ENCODE measurements around the gene DIAPH3. TPM values are rescaled to one million over a fixed set of nuclear protein-coding genes. Genes with fewer than 3 reads are reported as not detected.
A peak's percentile ranks its signal among the peaks of the same experiment; 100 is the strongest.

Gene DIAPH3
- total RNA-seq, 4 donors from 2014 or later: 0.10 to 0.67 TPM; not detected in 2

DNA sequence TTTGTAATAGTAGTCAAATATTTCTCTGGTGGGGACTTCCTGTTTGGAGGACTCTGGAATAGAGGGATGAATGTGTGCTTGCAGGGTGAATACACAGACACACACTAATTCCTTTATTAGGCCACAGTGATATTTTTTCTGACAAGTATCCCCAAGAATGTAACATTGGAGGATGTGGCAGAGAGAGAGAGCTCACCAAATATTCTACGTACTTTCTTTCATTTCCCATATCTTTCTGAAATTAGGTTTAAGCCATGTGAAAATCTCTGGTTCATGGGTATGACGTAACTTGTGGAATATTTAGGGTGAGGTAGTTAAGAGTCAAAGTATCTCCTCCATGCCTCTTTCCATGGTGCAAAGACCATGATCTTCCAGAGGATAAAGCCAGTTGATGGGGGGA is 463.4 kb downstream of the DIAPH3 start:
- TF ChIP-seq, protein P1, sequence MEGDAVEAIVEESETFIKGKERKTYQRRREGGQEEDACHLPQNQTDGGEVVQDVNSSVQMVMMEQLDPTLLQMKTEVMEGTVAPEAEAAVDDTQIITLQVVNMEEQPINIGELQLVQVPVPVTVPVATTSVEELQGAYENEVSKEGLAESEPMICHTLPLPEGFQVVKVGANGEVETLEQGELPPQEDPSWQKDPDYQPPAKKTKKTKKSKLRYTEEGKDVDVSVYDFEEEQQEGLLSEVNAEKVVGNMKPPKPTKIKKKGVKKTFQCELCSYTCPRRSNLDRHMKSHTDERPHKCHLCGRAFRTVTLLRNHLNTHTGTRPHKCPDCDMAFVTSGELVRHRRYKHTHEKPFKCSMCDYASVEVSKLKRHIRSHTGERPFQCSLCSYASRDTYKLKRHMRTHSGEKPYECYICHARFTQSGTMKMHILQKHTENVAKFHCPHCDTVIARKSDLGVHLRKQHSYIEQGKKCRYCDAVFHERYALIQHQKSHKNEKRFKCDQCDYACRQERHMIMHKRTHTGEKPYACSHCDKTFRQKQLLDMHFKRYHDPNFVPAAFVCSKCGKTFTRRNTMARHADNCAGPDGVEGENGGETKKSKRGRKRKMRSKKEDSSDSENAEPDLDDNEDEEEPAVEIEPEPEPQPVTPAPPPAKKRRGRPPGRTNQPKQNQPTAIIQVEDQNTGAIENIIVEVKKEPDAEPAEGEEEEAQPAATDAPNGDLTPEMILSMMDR (IDR thresholded peaks at IDR 0.05): no peak
- no peak for TF ChIP-seq POLR2A (IDR thresholded peaks at IDR 0.05)
- no peak for DNase-seq
- H3K4me3 ChIP-seq (replicated peaks in 1 of 3): no peak overlapping the region
- no peaks in the 10 kb centered on the region for H3K4me1 ChIP-seq
- WGBS, 2 donors: 95 to 97% methylated on average over 2 of the region's 2 CpGs
- no peaks in the 10 kb centered on the region for H3K9me3 ChIP-seq
- H3K36me3 ChIP-seq: no peaks in the 10 kb centered on the region
- intact Hi-C loops (cut with DNase I): no loop called here
- H3K27ac ChIP-seq: no peak overlapping the region
- H3K27me3 ChIP-seq: no peaks in the 10 kb centered on the region

- 83 to 96% methylated on average over 1 of the region's 1 CpG for WGBS, 2 donors
- intact Hi-C loops (cut with DNase I): no loop called here
- DNase-seq: no peak
Measured at GRCh38 chr13:59696271-59696670, 467.5 kb downstream of the DIAPH3 start.

DNA sequence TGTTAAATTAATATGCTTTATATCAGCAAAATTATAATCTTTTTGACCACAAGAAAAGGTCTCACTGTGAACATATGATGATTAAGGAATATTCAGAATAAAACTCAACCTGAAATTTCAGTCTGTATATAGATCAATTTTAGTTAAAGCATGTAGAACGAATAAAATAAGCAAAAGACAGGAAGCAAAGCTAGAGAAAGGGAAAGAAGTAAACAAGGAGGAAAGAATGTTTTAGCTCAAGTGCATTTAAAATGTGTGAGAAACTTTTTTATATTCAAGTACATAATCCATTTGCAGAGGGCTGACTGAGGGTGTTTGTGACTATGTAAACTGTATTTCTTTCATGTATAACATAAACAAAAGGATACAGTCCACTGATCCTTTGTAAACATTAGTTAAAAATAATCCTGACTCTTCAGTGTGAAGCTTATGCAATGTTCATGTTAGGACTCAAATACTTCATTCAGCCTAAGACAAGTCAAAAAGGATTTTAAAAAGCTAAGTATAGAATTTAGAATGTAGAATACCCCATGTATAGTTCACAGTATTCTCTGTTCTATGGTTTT is 472.1 kb downstream of the DIAPH3 start:
- Histone ChIP-seq H3K4me3 (replicated peaks in 1 of 3) (no peak overlapping the region), H3K27me3 (no peaks in the 10 kb centered on the region), H3K27ac (peak overlapping the region in 1 of 3 donors; percentile 45), H3K4me1 (peaks cover 0 to 10% of the 10 kb centered on the region in 2 donors), H3K9me3 (no peaks in the 10 kb centered on the region), H3K36me3 (no peaks in the 10 kb centered on the region)
- 23 to 36% methylated on average over 1 of the region's 1 CpG for WGBS, 2 donors
- TF ChIP-seq POLR2A (IDR thresholded peaks at IDR 0.05): no peak
- TF ChIP-seq, protein P1 (IDR thresholded peaks at IDR 0.05): no peak
- DNase-seq: no peak
- intact Hi-C loops (cut with DNase I): no loop called here

More at GRCh38 chr13:59696271-59696670, 467.5 kb downstream of the DIAPH3 start:
- Histone ChIP-seq H3K36me3 (no peaks in the 10 kb centered on the region), H3K27ac (no peak overlapping the region), H3K4me3 (replicated peaks in 1 of 3) (no peak overlapping the region), H3K27me3 (no peaks in the 10 kb centered on the region), H3K4me1 (peaks cover 0 to 10% of the 10 kb centered on the region in 2 donors), H3K9me3 (no peaks in the 10 kb centered on the region)
- no peak for TF ChIP-seq POLR2A (IDR thresholded peaks at IDR 0.05)
- TF ChIP-seq, protein P1 (IDR thresholded peaks at IDR 0.05): no peak

GRCh38 chr13:59690857-59691500 is 472.7 kb downstream of the DIAPH3 start:
- Histone ChIP-seq H3K27ac (peak overlapping the region in 1 of 3 donors; percentile 45), H3K9me3 (no peaks in the 10 kb centered on the region), H3K36me3 (no peaks in the 10 kb centered on the region), H3K4me1 (peaks cover 0 to 10% of the 10 kb centered on the region in 2 donors), H3K4me3 (replicated peaks in 1 of 3) (no peak overlapping the region), H3K27me3 (no peaks in the 10 kb centered on the region)
- TF ChIP-seq POLR2A (IDR thresholded peaks at IDR 0.05): no peak
- TF ChIP-seq, protein P1 (IDR thresholded peaks at IDR 0.05): no peak
- 96 to 98% methylated on average over 1 of the region's 1 CpG for WGBS, 2 donors
- DNase-seq: no peak
- intact Hi-C loops (cut with DNase I): no loop called here

DNA sequence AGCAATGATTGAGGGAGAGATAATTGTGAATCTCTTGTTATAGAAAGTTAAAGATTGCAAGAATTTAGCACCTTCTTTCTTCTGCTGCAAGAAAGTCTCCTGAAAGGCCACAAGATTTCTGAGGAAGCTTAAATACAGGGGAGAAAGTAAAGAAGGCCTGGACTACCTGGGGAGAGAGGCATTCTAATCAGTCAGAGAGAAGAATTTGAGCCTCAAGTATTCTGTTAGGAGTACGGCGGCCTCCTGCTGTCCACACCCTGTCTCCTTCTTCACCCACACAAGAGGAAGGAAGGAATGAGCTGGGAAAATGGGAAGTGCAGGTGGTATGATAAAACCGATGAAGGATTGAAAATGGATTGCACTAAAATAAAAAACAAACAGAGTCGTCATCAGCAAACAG is 474.7 kb downstream of the DIAPH3 start:
- H3K4me3 ChIP-seq (replicated peaks in 1 of 3): no peak overlapping the region
- no peaks in the 10 kb centered on the region for H3K9me3 ChIP-seq
- intact Hi-C loops (cut with DNase I): no loop called here
- no peak for DNase-seq
- H3K4me1 ChIP-seq: peaks cover 0 to 10% of the 10 kb centered on the region in 2 donors
- no peaks in the 10 kb centered on the region for H3K36me3 ChIP-seq
- H3K27ac ChIP-seq: no peak overlapping the region
- WGBS, 2 donors: 86 to 90% methylated on average over 4 of the region's 4 CpGs
- TF ChIP-seq, protein P1 (IDR thresholded peaks at IDR 0.05): no peak
- no peak for TF ChIP-seq POLR2A (IDR thresholded peaks at IDR 0.05)
- no peaks in the 10 kb centered on the region for H3K27me3 ChIP-seq
